ENCODE results near the gene ITPK1.

The ITPK1 gene

DNA sequence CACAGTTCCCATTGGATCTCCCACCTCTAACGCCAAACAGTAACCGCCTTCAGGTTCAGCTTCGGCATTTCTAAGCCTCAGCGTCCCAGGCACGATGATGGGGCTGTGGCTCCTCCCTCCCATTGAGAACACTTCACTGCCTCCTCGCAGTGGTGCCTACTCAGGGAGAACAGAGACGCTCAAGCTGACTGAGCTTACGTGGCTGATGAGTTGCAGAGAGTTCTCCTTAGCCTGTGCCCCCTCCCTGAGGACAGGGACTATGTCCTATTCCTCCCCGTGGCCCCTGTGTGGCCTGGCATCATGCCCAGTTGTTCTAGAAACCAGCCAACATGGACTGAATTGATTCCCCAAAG is 87.0 kb downstream of the ITPK1 start:
- Mint-ChIP-seq H3K27me3 (no peaks in the 10 kb centered on the region), H3K9me3 (no peaks in the 10 kb centered on the region), H3K4me1 (peaks cover 25% of the 10 kb centered on the region), H3K4me3 (no peak overlapping the region), H3K27ac (no peak overlapping the region), H3K36me3 (no peaks in the 10 kb centered on the region)

DNA sequence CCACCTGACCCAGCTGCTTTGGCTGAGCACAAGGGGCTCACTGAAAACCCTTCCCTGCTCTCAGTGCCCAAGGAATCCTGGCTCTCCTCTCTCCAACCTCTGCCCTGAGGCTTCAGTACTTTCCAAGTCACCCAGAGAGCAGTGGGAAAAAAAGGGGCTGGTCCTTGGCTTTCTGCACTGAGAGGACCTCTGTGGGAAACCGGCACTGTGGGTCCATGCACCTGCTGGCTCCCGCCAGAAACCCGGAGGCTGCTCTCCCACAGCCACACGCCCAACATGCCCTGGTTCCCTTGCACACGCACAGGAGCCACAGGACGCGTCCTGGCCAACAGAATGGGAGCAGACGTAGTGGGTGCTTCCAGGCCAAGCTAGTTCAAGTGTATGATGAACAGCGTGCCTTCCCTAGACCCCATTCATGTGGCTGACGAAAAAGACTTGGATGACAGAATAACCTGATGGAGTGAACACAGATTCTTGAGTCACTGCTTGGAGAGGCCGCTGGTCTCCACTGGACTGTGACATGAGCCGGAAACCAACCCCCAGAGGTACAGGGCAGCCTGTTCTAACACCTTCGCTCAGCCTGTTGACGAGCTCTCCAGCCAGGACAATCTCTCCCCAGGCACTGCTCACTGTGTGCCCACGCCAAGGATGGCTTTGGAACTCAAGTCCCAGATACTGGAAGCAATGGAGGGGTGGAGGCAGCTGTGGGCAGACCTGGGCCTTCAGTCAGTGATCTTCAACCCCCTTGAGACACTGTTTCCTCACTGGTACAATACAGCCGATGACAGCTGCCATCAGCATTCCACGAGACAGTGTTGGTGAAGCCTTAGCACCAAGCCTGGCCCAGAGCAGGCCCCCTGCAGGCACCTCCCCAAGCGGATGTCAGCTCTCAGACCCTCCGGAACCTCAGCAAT is 87.7 kb downstream of the ITPK1 start:
- no peaks in the 10 kb centered on the region for H3K27me3 Mint-ChIP-seq
- no peaks in the 10 kb centered on the region for H3K9me3 Mint-ChIP-seq
- peaks cover 22% of the 10 kb centered on the region for H3K4me1 Mint-ChIP-seq
- no peak overlapping the region for H3K27ac Mint-ChIP-seq
- no peak overlapping the region for H3K4me3 Mint-ChIP-seq
- no peaks in the 10 kb centered on the region for H3K36me3 Mint-ChIP-seq

DNA sequence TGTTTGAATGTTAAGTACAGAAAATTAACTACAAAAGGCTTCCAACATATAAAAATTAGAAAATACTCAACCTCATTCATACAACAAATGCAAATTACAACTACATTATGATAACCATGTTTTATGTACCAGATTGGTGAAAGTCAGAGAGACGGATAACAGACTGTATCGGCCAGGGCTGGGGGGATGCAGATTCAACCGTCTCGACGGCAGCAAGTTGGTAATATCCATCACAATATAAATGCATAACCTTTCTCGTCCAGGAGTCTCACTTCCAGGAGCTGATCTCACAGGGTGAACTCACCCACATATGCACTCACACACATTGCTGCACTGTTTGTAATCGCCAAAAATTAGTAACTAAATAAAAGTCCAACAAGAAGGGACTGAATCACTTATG is 89.4 kb downstream of the ITPK1 start:
- H3K27ac Mint-ChIP-seq, result no peak overlapping the region
- no peak overlapping the region for H3K4me3 Mint-ChIP-seq
- no peaks in the 10 kb centered on the region for H3K27me3 Mint-ChIP-seq
- peaks cover 3% of the 10 kb centered on the region for H3K36me3 Mint-ChIP-seq
- peaks cover 25% of the 10 kb centered on the region for H3K4me1 Mint-ChIP-seq
- no peaks in the 10 kb centered on the region for H3K9me3 Mint-ChIP-seq

DNA sequence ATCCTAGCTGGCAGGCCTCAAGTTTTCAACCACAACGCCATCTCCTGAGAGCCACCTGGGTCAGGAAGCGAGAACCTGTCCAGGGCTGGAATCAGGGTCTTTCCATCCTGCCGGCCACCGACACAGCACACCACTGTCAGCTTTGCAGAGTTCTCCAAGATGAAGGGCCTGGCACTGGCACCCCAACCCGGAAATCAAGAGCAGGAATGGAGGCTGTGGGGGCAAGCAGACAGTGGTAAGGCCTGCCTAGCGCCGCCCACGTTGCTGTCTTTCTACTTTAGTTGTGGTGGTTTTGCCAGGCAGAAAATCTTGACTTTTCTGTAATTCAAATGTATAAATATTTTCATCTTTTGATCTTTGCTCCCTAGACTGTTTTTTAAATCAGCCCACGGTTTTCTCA is 90.7 kb downstream of the ITPK1 start:
- H3K36me3 Mint-ChIP-seq, result peaks cover 3% of the 10 kb centered on the region
- H3K27me3 Mint-ChIP-seq, result no peaks in the 10 kb centered on the region
- no peak overlapping the region for H3K27ac Mint-ChIP-seq
- H3K4me3 Mint-ChIP-seq, result no peak overlapping the region
- peaks cover 30% of the 10 kb centered on the region for H3K4me1 Mint-ChIP-seq
- no peaks in the 10 kb centered on the region for H3K9me3 Mint-ChIP-seq

DNA sequence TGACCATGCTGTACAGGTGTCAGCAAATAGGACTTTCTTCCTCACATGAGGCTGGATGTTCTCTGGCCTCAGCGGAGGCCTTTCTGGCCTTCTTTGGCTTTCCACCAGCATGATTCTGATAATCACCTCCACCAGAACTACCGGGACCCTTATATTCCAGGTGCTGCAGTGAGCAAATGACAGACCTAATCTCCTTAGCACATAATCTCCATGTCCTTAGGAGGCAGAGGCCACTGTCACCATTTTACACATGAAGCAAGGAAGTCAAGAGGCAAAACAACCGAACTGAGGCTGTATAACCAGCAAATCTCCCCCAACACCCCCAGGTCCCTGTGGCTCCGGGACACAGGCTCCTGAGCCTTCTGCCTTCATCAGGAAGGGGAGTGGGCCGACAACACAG is 91.2 kb downstream of the ITPK1 start:
- H3K4me3 Mint-ChIP-seq, result no peak overlapping the region
- no peak overlapping the region for H3K27ac Mint-ChIP-seq
- peaks cover 30% of the 10 kb centered on the region for H3K4me1 Mint-ChIP-seq
- H3K9me3 Mint-ChIP-seq, result no peaks in the 10 kb centered on the region
- H3K36me3 Mint-ChIP-seq, result peaks cover 3% of the 10 kb centered on the region
- H3K27me3 Mint-ChIP-seq, result no peaks in the 10 kb centered on the region

DNA sequence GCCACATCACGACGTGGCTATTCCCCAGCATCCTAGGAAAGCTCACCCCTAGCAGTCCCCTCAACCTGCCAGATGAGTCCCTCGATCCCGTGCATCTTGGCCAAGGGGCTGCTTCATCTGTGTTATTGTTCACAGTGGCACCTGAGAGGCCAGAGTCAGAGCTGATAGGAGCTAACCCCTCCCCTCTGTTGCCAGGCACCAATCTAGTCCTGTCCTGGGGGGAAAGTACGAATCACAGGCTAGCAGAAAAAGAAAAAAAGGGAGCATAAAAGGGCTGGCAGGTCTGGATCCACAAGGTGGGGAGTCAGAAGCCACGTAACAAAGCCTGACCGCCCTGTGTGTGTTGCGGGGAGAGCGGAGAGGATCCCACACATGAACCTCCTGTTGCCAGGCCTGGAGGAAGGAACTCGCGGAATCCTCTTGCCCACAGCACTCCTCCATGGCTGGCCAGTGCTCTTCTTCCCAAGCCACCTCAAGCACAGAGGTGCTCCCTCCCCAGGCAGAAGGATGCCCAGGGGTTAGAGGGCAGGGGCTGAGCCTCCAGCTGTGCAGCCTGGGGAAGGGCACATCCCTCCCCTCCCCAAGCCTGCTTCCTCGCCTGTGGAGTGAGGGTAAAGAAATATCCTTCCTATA is 91.8 kb downstream of the ITPK1 start:
- Mint-ChIP-seq H3K27me3 (no peaks in the 10 kb centered on the region), H3K36me3 (peaks cover 3% of the 10 kb centered on the region), H3K27ac (no peak overlapping the region), H3K9me3 (no peaks in the 10 kb centered on the region), H3K4me1 (peaks cover 30% of the 10 kb centered on the region), H3K4me3 (no peak overlapping the region)

DNA sequence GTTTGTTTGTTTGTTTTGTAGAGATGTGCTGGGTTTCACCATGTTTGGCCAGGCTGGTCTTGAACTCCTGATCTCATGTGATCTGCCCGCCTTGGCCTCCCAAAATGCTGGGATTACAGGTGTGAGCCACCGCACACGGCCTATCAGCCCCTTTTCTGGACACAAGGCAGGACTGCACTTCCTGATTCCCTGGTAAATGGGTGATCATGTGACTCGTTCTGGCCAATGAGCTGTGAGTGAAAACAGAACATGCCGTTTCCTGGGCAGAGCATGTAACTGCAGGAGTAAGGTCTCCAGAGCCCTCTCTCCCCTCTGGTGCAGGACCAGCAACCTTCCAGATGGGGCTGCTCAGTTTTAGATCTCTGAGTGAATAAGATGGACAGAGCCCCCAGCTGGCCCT is 92.7 kb downstream of the ITPK1 start:
- Mint-ChIP-seq H3K9me3 (no peaks in the 10 kb centered on the region), H3K4me3 (no peak overlapping the region), H3K4me1 (peaks cover 30% of the 10 kb centered on the region), H3K36me3 (peaks cover 3% of the 10 kb centered on the region), H3K27me3 (no peaks in the 10 kb centered on the region), H3K27ac (no peak overlapping the region)

DNA sequence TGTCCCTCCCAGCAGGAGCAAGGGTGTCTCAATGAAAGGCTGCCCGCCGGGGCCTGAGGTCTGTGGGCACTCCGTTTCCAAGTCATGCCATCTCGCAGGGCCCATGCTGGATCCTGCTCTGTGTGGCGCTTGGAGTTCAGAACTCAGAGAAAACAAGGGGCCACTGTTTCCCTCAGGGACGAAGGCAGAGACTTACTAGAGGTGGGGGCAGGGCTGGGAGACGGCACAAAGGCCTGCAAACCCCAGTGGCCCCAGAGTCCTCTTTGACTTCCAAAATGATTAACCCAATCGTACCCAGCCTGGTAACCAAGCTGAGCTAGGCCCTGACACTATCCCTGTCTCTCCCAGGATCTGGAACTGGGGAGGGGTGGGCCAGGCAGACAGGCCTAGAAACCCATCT is 95.8 kb downstream of the ITPK1 start:
- peaks cover 4% of the 10 kb centered on the region for H3K36me3 Mint-ChIP-seq
- H3K4me1 Mint-ChIP-seq, result peaks cover 21% of the 10 kb centered on the region
- no peak overlapping the region for H3K27ac Mint-ChIP-seq
- H3K27me3 Mint-ChIP-seq, result no peaks in the 10 kb centered on the region
- H3K4me3 Mint-ChIP-seq, result no peak overlapping the region
- no peaks in the 10 kb centered on the region for H3K9me3 Mint-ChIP-seq

DNA sequence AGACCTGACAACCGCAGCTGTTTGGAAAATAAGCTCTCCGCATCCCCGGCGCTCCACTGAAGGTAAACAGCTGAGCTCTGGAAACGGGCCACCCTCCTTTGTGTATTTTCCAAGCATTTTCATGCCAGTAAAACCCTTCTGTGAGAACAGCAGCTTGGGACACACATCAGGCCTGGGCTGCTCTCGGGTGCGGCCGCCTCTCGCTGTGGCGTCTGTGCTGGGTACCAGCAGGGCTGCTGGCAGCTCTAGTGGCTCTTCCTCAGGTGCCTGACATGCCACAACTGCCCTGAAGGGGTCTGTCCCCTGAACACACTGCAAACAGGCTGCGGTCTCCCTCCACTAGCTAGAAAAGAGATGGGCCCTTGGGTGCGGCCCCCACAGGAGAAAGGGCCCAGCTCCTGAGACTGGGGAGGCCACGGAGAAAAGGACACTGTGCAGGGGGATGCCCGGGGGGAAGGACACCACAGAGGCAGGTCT is 96.3 kb downstream of the ITPK1 start:
- peaks cover 4% of the 10 kb centered on the region for H3K36me3 Mint-ChIP-seq
- H3K4me3 Mint-ChIP-seq, result no peak overlapping the region
- peaks cover 23% of the 10 kb centered on the region for H3K4me1 Mint-ChIP-seq
- H3K27me3 Mint-ChIP-seq, result no peaks in the 10 kb centered on the region
- H3K9me3 Mint-ChIP-seq, result no peaks in the 10 kb centered on the region
- H3K27ac Mint-ChIP-seq, result no peak overlapping the region

DNA sequence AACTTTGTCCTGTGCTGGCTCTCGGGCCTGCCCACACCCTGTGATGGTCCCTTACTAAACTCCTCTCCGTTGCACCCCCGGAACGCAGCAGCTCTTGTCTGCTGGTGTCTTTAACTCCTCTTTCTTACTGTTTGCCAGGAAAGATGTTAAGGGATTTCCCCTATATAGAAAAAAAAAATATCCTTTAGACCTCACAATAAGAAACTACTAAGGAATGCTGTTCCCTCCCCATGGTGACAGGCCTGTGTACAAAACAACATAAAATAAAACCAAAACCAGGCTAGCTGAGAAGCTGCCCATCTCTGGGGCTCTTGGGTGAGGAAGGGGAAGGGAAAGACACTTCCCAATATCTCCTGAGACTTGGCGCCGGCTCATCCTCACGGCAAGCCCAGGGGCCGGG is 97.4 kb downstream of the ITPK1 start:
- H3K4me1 Mint-ChIP-seq, result peaks cover 30% of the 10 kb centered on the region
- peaks cover 4% of the 10 kb centered on the region for H3K36me3 Mint-ChIP-seq
- no peak overlapping the region for H3K4me3 Mint-ChIP-seq
- H3K27me3 Mint-ChIP-seq, result no peaks in the 10 kb centered on the region
- no peaks in the 10 kb centered on the region for H3K9me3 Mint-ChIP-seq
- no peak overlapping the region for H3K27ac Mint-ChIP-seq

DNA sequence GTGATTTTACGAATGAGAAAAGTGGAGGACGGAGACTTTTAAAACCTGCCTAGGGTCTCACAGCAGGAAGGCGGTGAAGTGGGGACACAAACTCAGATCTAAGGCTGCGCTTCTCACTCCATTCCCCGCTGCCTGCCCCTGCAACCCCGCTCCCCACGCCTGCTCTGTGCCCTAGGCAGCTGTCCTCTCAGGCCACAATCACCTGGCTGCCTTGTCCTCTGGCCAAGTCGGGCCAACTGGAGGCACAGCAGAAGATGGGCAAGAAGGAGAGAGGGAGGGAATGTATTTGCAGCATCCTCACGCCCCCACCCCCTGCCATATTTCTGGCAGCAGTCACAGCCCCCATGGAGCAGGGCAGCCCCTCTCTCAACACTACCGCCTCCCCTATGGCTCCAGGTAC is 97.8 kb downstream of the ITPK1 start:
- Mint-ChIP-seq H3K27me3 (no peaks in the 10 kb centered on the region), H3K27ac (no peak overlapping the region), H3K4me1 (peaks cover 29% of the 10 kb centered on the region), H3K4me3 (no peak overlapping the region), H3K36me3 (peaks cover 4% of the 10 kb centered on the region), H3K9me3 (no peaks in the 10 kb centered on the region)

DNA sequence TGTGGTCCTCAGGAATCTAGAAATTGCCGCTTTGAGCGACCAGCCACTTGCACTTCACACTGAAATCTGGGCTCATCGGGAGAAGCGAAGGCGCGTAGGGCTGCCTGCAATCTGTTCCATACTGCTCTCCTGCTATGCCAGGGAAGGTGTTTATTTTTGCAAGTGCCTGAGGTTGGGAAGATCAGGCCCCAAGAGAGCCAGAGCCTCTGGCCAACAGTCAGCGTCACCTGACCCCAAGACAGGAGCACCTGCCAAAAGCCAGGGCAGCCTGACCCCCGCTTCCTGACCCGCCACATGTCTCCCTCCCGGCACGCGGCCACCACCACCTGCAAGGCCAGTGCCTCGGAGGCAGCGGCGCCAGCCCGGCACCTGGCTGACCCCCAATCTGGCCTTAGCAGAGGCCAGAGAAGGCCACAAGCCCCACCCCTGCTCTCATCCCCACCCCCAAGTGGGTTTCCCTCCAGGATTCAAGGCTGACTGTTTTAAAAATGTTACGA is 98.4 kb downstream of the ITPK1 start:
- Mint-ChIP-seq H3K4me1 (peaks cover 29% of the 10 kb centered on the region), H3K9me3 (no peaks in the 10 kb centered on the region), H3K27ac (no peak overlapping the region), H3K27me3 (no peaks in the 10 kb centered on the region), H3K36me3 (peaks cover 3% of the 10 kb centered on the region), H3K4me3 (no peak overlapping the region)

DNA sequence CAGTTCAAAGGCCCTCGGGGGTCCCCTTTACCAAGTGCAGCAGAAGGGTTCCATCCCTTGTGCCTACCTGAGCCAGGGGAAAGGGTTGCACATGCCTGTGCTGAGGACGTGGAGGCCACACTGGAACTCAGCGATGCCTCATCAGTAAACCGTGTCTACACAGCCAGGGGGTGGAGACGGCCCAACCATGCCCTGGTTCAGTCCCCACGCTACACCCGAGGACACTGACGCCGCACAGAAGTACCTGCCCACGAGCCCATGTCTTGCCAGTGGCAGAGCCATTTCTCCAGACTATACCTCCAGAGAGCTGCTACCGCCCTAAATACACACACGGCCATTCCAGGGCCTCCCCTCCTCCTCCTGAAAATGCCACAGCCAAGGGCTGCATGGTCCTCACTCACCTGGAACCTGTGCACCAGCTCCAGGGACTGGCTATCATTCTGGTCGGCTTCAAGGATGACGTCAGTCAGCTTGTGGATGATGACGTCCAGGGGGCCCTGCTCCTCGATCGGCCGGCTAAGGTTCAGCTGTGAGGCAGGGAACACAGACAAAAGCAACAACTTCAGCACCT is 99.4 kb downstream of the ITPK1 start:
- no peak overlapping the region for H3K4me3 Mint-ChIP-seq
- H3K27me3 Mint-ChIP-seq, result no peaks in the 10 kb centered on the region
- peaks cover 1% of the 10 kb centered on the region for H3K36me3 Mint-ChIP-seq
- peaks cover 30% of the 10 kb centered on the region for H3K4me1 Mint-ChIP-seq
- no peak overlapping the region for H3K27ac Mint-ChIP-seq
- H3K9me3 Mint-ChIP-seq, result no peaks in the 10 kb centered on the region

DNA sequence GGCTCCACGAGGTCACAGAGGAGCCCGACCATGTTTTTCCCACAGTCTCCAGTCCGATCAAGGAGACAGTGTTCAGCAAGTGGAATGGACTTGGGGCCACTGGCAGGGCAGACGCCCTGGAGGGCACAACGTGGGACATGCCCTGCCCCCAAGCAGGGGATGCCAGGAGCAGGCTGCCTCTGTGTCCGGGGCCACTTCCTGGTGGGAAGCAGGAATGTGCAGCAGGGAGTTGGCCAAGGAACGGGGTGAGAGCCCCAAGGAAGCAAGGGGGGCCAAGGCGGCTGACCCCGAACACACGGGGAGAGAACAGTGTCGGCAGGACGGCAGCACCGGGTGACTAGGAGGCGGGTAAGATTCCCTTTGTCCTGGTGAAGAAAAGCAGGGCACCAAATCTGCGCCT is 100.2 kb downstream of the ITPK1 start:
- no peak overlapping the region for H3K27ac Mint-ChIP-seq
- no peaks in the 10 kb centered on the region for H3K9me3 Mint-ChIP-seq
- H3K4me1 Mint-ChIP-seq, result peaks cover 27% of the 10 kb centered on the region
- peaks cover 1% of the 10 kb centered on the region for H3K36me3 Mint-ChIP-seq
- H3K27me3 Mint-ChIP-seq, result no peaks in the 10 kb centered on the region
- no peak overlapping the region for H3K4me3 Mint-ChIP-seq

DNA sequence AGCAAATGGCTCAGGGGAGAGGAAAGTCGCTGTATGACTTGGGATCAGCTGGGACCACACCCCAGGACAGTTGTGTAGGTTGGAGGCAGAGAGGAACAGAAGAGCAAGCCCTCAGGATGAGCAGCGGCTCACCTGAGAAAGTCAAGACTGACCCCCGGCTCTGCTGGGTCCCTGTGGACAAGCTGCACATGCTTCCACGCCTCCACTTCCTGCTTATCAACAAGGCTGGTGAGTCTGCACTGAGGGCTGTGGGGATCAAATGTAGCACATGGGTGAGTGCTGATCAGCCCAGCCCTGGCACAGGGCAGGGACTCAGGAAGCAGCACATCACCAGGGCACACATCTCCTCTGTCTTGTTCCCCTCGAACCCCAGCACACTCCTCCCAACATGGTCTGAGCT is 100.7 kb downstream of the ITPK1 start:
- Mint-ChIP-seq H3K27ac (no peak overlapping the region), H3K4me3 (no peak overlapping the region), H3K4me1 (peaks cover 25% of the 10 kb centered on the region), H3K36me3 (peaks cover 1% of the 10 kb centered on the region), H3K9me3 (no peaks in the 10 kb centered on the region), H3K27me3 (no peaks in the 10 kb centered on the region)
